Mesenchymal stem cell (in vitro differentiated cells and primary cell): ENCODE data around the gene KCNK10.

Source experiments
- DNase-seq: peaks from one replicate; pipeline ENCODE4 v3.0.0-alpha.2; 2013
- H2AFZ ChIP-seq: one replicate; pipeline ENCODE4 v1.6.1; 2013; ENCODE audit warnings: low read depth, mild to moderate bottlenecking, control low read depth, inconsistent platforms, low read length, moderate library complexity
- H2AK5ac ChIP-seq: 2 replicates; pipeline ENCODE4 v1.6.1; 2013; ENCODE audit warnings: low read length, moderate library complexity, mild to moderate bottlenecking, inconsistent platforms; ENCODE audit not compliant: severe bottlenecking
- H2BK120ac ChIP-seq: one replicate; pipeline ENCODE4 v1.6.1; 2013; ENCODE audit warnings: low read depth, mild to moderate bottlenecking, inconsistent platforms, low read length, moderate library complexity
- H2BK12ac ChIP-seq, 2 experiments: one replicate each; pipeline ENCODE4 v1.6.1; 2013; ENCODE audit warnings: inconsistent platforms in 2 of 2, low read length in 2 of 2, mild to moderate bottlenecking in 2 of 2, moderate library complexity in 2 of 2, control low read depth in 1 of 2
- H2BK15ac ChIP-seq: one replicate; pipeline ENCODE4 v1.6.1; 2013; ENCODE audit warnings: mild to moderate bottlenecking, low read depth, inconsistent platforms; ENCODE audit not compliant: poor library complexity, severe bottlenecking
- H2BK5ac ChIP-seq: 2 replicates; pipeline ENCODE4 v1.6.1; 2013; ENCODE audit warnings: low read depth, mild to moderate bottlenecking, low read length, control low read depth, inconsistent platforms; ENCODE audit not compliant: poor library complexity, severe bottlenecking
- H3K14ac ChIP-seq, 2 experiments: one replicate each; pipeline ENCODE4 v1.6.1; 2013; ENCODE audit warnings: inconsistent platforms in 2 of 2, low read length in 2 of 2, control low read depth in 1 of 2, mild to moderate bottlenecking in 1 of 2, moderate library complexity in 1 of 2
- H3K18ac ChIP-seq, 2 experiments: one replicate each; pipeline ENCODE4 v1.6.1; 2013; ENCODE audit warnings: inconsistent platforms in 2 of 2, low read length in 2 of 2, control low read depth in 1 of 2, low read depth in 1 of 2, mild to moderate bottlenecking in 1 of 2
- H3K23ac ChIP-seq, 2 experiments: one replicate each; pipeline ENCODE4 v1.6.1; 2013; ENCODE audit warnings: inconsistent platforms in 2 of 2, low read length in 2 of 2, mild to moderate bottlenecking in 2 of 2, moderate library complexity in 2 of 2, control low read depth in 1 of 2
- H3K27ac ChIP-seq: 2 replicates; pipeline ENCODE4 v1.5.1; 2013; ENCODE audit warnings: mild to moderate bottlenecking, moderate library complexity, low read length, control low read depth, inconsistent platforms; ENCODE audit not compliant: poor library complexity, severe bottlenecking
- H3K27me3 ChIP-seq, 2 experiments: 2 replicates each; pipeline versions ENCODE4 v1.6.1 to v1.7.0; 2013; ENCODE audit warnings: low read length in 2 of 2, mild to moderate bottlenecking in 2 of 2, moderate library complexity in 2 of 2, control low read depth in 1 of 2, inconsistent platforms in 1 of 2; ENCODE audit not compliant: control insufficient read depth in 1 of 2, insufficient read depth in 1 of 2
- H3K36me3 ChIP-seq, 2 experiments: 2 replicates each; pipeline versions ENCODE4 v1.6.1 to v1.7.0; 2013; ENCODE audit warnings: low read length in 2 of 2, control low read depth in 1 of 2, inconsistent platforms in 1 of 2, low read depth in 1 of 2, mild to moderate bottlenecking in 1 of 2; ENCODE audit not compliant: insufficient read depth in 2 of 2, control insufficient read depth in 1 of 2
- H3K4ac ChIP-seq, 2 experiments: one replicate each; pipeline ENCODE4 v1.6.1; 2013; ENCODE audit warnings: inconsistent platforms in 2 of 2, low read length in 2 of 2, mild to moderate bottlenecking in 2 of 2, moderate library complexity in 2 of 2, control low read depth in 1 of 2, low read depth in 1 of 2
- H3K4me1 ChIP-seq: 2 replicates; pipeline ENCODE4 v1.6.1; 2013; ENCODE audit warnings: low read depth, low read length, control low read depth; ENCODE audit not compliant: control insufficient read depth, insufficient read depth
- H3K4me2 ChIP-seq: 2 replicates; pipeline ENCODE4 v1.6.1; 2013; ENCODE audit warnings: low read length, mild to moderate bottlenecking, inconsistent platforms; ENCODE audit not compliant: poor library complexity, severe bottlenecking
- H3K4me3 ChIP-seq, 2 experiments: 2 replicates each; pipeline versions ENCODE4 v1.5.1 to v1.7.0; 2013; ENCODE audit warnings: low read length in 2 of 2, mild to moderate bottlenecking in 2 of 2, control low read depth in 1 of 2, low read depth in 1 of 2; ENCODE audit not compliant: insufficient read depth in 1 of 2
- H3K79me1 ChIP-seq: replicated peaks from 2 replicates; pipeline ENCODE4 v1.6.1; 2013; ENCODE audit warnings: mild to moderate bottlenecking, control low read depth, low read length, inconsistent platforms; ENCODE audit not compliant: poor library complexity, severe bottlenecking
- H3K9ac ChIP-seq: 2 replicates; pipeline ENCODE4 v1.7.0; 2013; ENCODE audit warnings: mild to moderate bottlenecking, low read length, moderate library complexity
- H3K9me3 ChIP-seq: 2 replicates; pipeline ENCODE4 v1.7.0; 2013; ENCODE audit warnings: mild to moderate bottlenecking, low read length; ENCODE audit not compliant: control insufficient read depth
- H4K8ac ChIP-seq: one replicate; pipeline ENCODE4 v1.6.1; 2013; ENCODE audit warnings: inconsistent platforms, mild to moderate bottlenecking, low read length, moderate library complexity
- H4K91ac ChIP-seq: one replicate; pipeline ENCODE4 v1.6.1; 2013; ENCODE audit warnings: mild to moderate bottlenecking, low read length, inconsistent platforms
- WGBS: methylation state at CpG from one replicate; pipeline ENCODE4 v1.1.7; 2013; ENCODE audit warnings: mixed read lengths; 5-methylcytosine and 5-hydroxymethylcytosine counted together

KCNK10 gene

GRCh38 chr14:88142997-88143396, 180.1 kb downstream of the KCNK10 start:
- Histone ChIP-seq H3K23ac (no peak overlapping the region), H2AFZ (no peak overlapping the region), H2BK12ac (no peak overlapping the region), H2AK5ac (no peak overlapping the region), H4K8ac (no peak overlapping the region), H3K4ac (no peak overlapping the region), H2BK120ac (no peak overlapping the region), H3K9ac (no peak overlapping the region), H3K36me3 (no peaks in the 10 kb centered on the region), H3K27ac (no peak overlapping the region), H3K4me2 (no peak overlapping the region), H2BK15ac (no peak overlapping the region), H3K79me1 (no peaks in the 10 kb centered on the region), H3K4me1 (peaks cover 2% of the 10 kb centered on the region), H3K9me3 (no peaks in the 10 kb centered on the region), H3K27me3 (peaks cover 0 to 36% of the 10 kb centered on the region in 2 experiments), H3K4me3 (no peak overlapping the region), H3K14ac (no peak overlapping the region), H3K18ac (no peak overlapping the region), H2BK5ac (no peak overlapping the region), H4K91ac (no peak overlapping the region)
- WGBS: 59% methylated on average over 7 of the region's 7 CpGs
- DNase-seq: no peak

GRCh38 chr14:88140874-88141273, 182.2 kb downstream of the KCNK10 start:
- Histone ChIP-seq H3K23ac (no peak overlapping the region), H3K18ac (no peak overlapping the region), H2BK5ac (no peak overlapping the region), H4K91ac (no peak overlapping the region), H3K79me1 (no peaks in the 10 kb centered on the region), H4K8ac (no peak overlapping the region), H2BK15ac (no peak overlapping the region), H3K4me1 (no peaks in the 10 kb centered on the region), H3K4me3 (no peak overlapping the region), H2AK5ac (no peak overlapping the region), H2BK120ac (no peak overlapping the region), H3K27me3 (peaks cover 0 to 36% of the 10 kb centered on the region in 2 experiments), H3K9me3 (no peaks in the 10 kb centered on the region), H3K36me3 (no peaks in the 10 kb centered on the region), H3K27ac (no peak overlapping the region), H3K9ac (no peak overlapping the region), H2BK12ac (no peak overlapping the region), H3K4me2 (no peak overlapping the region), H3K4ac (no peak overlapping the region), H3K14ac (no peak overlapping the region), H2AFZ (no peak overlapping the region)
- 43% methylated on average over 1 of the region's 3 CpGs for WGBS
- no peak for DNase-seq

DNA sequence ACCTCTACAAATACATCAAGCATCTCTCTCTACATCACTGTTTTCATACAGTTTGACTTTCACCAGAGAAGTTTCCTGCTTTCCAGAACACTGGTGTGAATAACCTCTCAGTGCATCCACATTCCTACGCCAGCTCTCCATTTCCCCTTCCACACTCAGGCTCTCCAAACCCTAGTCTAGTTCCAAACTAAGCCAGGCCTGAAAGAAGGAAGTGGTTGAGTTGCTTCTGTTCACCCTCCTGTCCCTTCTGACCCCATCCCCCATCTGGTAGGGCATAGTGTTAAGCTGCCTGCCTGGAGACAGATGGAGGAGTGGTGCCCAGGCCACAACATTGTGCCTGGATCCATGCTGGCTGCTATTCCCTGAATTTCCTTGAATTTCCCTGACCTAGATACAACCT, 185.7 kb downstream of the KCNK10 start:
- no peak overlapping the region for H3K27ac ChIP-seq
- no peak overlapping the region for H3K18ac ChIP-seq
- H2BK15ac ChIP-seq: no peak overlapping the region
- 76% methylated on average over 1 of the region's 1 CpG for WGBS
- no peak overlapping the region for H2BK5ac ChIP-seq
- H2BK12ac ChIP-seq: no peak overlapping the region
- H3K4me2 ChIP-seq: no peak overlapping the region
- H2AFZ ChIP-seq: no peak overlapping the region
- no peak overlapping the region for H3K4ac ChIP-seq
- peaks cover 0 to 31% of the 10 kb centered on the region in 2 experiments for H3K27me3 ChIP-seq
- H3K9ac ChIP-seq: no peak overlapping the region
- no peak overlapping the region for H2BK120ac ChIP-seq
- no peak overlapping the region for H3K23ac ChIP-seq
- no peaks in the 10 kb centered on the region for H3K4me1 ChIP-seq
- no peak overlapping the region for H2AK5ac ChIP-seq
- no peak overlapping the region for H3K4me3 ChIP-seq
- no peak overlapping the region for H4K91ac ChIP-seq
- peaks cover 11% of the 10 kb centered on the region for H3K9me3 ChIP-seq
- H3K14ac ChIP-seq: no peak overlapping the region
- H4K8ac ChIP-seq: no peak overlapping the region
- H3K79me1 ChIP-seq: no peaks in the 10 kb centered on the region
- H3K36me3 ChIP-seq: no peaks in the 10 kb centered on the region
- no peak for DNase-seq
